HG03521 (cell line): Measurements from ENCODE around the gene FAM32A.

Experiments used
- ATAC-seq: cut with Tn5 transposase; IDR thresholded peaks from one replicate; pipeline ENCODE4 v1.9.1; 2021; ENCODE audit warnings: mild to moderate bottlenecking, moderate library complexity; ENCODE audit not compliant: unreplicated experiment

FAM32A gene

GRCh38 chr19:16218851-16219250 is 33.6 kb downstream of the FAM32A start:
- ATAC-seq: no peak

DNA sequence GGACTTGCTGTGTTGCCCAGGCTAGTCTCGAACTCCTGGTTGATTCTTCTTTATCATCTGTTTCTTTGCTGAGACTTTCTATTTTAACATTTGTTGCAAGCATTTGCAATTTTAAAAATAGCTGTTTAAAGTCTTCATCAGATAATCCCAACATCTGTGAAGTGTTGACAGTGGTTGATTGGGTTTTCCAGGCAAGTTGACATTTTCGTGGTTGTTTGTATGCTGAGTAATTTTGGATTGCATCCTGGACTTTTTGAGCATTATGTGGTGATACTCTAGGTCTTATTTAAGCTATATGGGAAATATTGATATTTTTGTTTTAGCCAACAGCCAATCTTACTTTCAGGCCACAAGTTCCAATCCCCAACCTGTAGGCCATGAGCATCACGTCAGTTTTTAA is 37.6 kb downstream of the FAM32A start:
- ATAC-seq: no peak

DNA sequence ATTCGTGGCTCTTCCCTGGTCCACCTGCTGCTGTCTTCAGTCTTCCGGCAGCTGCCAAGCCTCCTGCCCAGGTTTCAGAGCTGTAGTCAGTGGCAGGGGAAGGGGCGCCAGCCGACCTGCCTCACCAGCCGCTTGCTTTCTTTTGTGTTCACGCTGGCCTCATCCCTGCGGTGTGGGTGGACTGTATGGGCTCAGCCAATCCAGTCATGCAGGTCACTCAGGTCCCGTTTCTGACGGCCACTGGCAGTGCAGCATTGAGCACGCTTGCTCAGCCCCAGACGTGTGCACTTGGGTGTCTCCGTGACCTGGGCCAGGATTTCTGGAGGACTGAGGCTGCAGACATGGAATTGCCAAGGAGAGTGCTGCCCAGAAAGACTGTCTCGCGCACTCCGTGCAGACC is 38.5 kb downstream of the FAM32A start:
- no peak for ATAC-seq

GRCh38 chr19:16224293-16225045 is 39.3 kb downstream of the FAM32A start:
- ATAC-seq: no peak

- no peak for ATAC-seq
Observed at GRCh38 chr19:16225279-16226183, 40.3 kb downstream of the FAM32A start.

DNA sequence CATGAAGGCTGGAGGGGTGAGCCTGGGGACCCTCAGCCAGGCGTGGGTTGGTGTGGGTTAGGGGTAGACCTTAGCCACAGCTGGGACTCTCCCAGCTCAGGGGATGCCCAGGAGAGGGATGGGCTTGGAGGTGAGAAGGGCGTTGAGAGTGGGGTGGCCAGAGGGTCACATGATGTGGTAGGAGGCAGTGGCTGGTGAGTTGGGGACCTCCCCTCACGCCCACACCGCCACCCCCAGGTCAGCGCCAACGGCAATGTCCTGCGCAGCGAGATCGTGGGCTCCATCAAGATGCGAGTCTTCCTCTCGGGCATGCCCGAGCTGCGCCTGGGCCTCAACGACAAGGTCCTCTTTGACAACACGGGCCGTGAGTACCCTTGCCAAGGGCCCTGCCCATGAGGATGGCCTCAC is 41.0 kb downstream of the FAM32A start:
- ATAC-seq: no peak

- ATAC-seq: no peak
Observed at GRCh38 chr19:16226878-16227836, 41.9 kb downstream of the FAM32A start.

GRCh38 chr19:16227837-16228636 is 42.8 kb downstream of the FAM32A start:
- ATAC-seq: no peak

DNA sequence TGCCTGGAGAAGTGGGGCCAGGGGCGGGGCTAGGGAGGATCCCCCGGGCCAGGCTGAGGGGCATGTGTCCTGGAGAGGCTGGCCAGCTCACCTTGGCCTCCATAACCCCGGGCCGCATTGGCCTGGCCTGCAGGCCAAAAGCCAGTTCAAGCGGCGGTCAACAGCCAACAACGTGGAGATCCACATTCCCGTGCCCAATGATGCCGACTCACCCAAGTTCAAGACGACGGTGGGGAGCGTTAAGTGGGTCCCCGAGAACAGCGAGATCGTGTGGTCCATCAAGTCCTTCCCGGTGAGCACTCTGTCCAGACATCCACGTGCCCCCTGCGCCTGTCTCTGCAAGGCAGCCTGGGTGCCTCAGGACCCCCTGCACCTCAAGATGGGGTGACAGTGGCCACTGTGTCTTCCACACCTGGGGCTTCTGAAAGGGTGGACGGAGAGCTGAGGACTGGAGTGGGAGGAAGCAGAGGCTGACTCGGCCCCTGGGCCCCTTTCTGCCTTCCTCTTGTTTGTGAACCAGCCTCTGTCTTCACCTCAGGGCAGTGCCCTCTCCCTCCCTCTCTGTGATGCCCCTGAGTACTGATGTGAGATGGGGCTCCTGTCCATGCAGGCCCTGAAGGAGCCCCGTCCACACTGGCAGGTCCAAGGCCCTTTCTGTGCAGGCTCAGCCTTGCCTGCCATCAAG is 43.6 kb downstream of the FAM32A start:
- no peak for ATAC-seq

- ATAC-seq: no peak
Observed at GRCh38 chr19:16229322-16229641, 44.1 kb downstream of the FAM32A start.

DNA sequence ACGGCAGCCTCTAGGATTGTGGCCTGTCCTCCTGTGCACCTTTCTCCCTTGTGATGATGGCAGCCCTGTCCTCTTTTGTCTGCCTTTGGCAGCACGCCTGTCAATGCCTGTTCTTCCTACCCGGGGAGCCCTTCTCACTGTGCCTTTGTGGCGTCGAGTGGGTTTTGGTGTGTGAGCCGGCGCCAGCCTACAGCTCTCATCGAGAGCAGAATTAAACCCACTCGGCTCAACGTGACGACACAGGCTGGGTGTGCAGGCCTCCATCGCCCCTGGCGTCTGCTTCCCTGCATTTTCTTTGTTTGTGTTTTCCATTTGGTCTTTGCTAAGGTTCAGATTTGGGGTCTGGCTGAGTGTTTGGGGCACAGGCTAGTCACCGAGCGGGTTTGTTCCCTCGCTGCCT is 46.9 kb downstream of the FAM32A start:
- no peak for ATAC-seq

- ATAC-seq: no peak
Observed at GRCh38 chr19:16232568-16232967, 47.4 kb downstream of the FAM32A start.

DNA sequence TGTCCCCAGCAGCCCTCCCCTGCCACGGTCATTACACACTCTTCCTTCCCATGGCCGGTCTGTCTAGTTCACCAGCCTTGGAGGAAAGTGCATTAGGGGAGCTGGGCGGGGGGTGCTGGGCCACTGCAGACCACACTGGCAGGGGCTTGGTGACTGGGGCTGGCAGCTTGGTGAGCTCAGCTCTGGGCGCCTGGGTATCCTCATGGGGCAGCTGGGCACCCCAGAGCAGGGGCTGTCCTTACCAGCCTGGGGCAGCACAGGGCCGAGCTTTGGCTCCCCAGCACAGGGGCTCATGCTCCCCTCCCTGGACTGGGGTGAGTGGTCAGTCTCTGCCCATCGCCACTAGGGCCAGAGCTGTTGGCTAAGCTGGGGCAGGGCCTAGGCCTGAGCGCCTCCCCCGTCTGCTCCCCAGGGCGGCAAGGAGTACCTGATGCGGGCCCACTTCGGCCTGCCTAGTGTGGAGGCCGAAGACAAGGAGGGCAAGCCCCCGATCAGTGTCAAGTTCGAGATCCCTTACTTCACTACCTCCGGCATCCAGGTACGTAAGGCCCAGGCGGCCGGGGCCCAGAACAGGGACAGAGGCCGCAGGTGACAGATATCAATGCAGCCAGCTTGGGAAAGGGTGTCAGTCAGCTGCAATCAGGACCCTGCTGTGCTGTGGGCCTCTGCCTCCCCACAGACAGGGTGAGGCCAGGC is 48.0 kb downstream of the FAM32A start:
- ATAC-seq: no peak

DNA sequence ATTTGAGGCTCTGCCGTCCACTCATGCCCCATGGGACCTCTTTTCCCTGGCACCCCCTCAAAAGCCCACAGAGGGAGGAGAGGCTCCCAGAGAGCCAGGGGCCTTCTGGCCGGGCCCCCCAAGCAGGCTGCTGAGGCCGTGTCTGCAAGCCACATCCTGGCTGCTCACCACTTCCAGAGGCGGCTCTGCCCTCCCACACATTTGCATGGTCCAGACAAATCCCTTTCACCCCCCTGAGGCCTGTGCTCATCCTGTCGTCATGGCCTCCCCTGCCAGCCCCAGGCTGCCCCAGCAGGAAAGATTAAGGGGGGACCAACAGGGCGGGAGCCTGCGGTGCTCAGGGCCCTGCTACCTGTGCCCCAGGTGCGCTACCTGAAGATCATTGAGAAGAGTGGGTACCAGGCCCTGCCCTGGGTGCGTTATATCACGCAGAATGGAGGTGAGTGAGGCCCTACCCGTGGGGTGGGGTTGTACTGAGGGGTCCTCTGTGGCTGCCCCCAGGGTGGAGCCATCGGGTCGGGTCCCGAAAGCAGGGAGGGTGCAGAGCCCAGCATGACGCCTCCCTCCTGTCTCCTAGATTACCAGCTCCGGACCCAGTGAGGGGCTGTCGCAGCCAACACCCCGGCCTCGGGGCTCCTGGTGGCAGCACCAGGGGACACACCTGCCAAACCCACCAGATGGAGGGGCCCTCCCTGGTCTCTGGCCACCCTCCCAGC is 48.8 kb downstream of the FAM32A start:
- no peak for ATAC-seq

DNA sequence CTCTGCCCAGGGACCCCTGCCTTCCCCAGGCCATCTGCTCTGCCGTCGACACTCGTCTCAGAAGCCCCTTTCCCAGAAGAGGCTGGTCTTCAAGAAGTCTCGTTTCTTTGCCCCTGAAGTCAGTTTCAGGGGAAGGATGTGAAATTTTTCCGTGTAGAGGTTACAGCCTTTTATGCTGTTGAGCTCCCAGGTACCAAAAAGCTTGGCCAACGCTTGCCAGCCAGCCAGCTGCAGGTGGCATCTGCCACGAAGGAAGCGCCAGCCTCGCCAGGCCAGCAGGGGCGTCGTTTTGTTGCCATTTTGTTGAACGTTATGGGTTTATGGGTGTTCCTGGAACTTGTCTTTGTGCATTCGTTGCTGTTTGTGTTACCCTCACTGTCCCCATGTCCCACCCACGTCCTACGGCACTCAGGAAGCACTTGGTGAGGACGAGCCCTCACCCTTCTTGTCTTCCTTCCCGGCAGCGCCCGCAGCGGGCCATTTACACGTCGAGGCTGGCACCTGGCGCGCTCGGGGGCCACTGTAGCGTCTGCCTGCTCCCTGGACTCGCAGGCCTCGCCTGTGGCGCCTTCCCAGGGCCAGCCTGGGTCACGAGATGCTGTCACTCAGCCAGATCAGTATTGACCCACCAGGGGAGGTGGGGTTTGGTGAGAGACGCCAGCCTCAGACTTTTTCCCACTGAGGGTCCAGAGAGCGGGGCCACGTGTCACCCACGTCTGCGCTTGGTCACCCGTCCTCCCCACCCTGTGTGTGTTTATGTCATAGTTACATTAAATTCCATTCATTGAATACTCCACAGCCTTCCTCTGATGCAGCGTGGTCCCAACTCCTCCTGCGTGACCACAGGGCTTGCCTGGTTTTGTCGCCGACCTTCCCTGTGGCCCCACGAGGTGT is 49.6 kb downstream of the FAM32A start:
- ATAC-seq: no peak

DNA sequence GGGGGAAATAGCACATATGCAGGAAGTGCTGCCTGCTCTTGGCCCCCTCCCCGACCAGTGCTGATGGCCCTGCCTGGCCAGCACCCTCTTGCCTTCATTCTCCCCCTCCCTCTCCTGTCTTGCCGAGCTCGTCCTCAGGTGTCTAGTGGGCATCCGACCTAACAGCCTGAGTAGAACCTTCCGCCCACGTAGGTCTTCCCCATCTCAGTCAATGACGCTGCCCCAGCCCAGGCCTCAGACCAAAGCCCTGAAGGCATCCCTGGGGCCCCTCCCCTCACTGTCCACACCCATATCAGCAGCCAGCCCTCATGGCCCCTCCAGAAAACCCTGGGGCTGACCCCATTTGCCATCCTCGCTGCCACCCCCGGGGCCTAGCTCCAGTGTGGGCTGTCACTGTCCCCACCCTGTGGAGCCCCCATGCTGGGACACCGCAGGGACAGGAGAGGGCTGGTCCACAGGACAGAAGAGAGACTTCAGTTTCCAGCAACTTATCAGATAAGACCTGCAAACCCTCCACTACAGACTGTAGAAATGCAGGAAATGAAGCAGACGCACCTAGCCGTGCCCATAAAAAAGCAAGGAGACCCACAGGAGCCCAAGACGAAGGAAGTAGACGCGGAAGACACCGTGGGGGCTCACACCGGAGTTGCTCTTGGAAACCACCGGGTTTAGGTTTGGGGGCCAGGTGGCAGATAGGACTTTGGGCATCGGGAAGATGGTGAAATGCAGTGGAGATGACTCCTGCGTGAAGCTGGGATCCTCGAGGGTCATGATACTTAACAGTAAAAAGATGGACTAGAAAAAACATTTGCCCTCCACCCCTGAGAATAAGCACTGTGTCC is 50.8 kb downstream of the FAM32A start:
- no peak for ATAC-seq
